Right lobe of liver (tissue), 4 donors: ENCODE measurements around the gene ENGASE.

Experiments used
- POLR2A ChIP-seq: fragments of 450-650 bp; IDR thresholded peaks from one replicate; pipeline ENCODE4 v1.6.1; 2017; ENCODE audit warnings: antibody characterized with exemption, mild to moderate bottlenecking
- TF ChIP-seq, protein P1 (sequence below), 4 donors: fragments of 200-600 bp in 3 of 4; fragments of 450-650 bp in 1 of 4; IDR thresholded peaks; one replicate each; pipeline versions ENCODE4 v1.5.1 to v1.8.0; 2016 to 2022; ENCODE audit warnings: antibody characterized with exemption in 4 of 4, mild to moderate bottlenecking in 2 of 4
- donor health status: DM: no; HTN: no; CAD: no.
- donor health status: DM: no; HTN: no; CAD: no.
- donor health status: DM: no; HTN: yes; CAD: no.

DNA sequence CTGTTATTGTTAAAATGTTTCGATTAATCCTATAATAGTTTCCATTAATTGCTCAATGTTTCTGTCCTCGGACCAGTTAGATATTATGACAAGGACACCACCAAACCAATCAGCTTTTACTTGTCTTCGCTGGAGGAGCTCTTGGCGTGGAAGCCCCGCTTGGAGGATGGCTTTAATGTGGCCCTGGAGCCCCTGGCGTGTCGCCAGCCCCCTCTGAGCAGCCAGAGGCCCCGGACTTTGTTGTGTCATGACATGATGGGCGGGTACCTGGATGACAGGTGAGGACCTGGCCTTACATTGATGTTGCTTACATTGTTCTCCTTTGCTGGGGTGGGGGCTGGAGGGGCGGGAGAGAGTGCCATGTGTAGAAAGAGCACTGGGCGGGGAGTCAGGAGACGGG is 3.0 kb downstream of the ENGASE start:
- TF ChIP-seq, protein P1, sequence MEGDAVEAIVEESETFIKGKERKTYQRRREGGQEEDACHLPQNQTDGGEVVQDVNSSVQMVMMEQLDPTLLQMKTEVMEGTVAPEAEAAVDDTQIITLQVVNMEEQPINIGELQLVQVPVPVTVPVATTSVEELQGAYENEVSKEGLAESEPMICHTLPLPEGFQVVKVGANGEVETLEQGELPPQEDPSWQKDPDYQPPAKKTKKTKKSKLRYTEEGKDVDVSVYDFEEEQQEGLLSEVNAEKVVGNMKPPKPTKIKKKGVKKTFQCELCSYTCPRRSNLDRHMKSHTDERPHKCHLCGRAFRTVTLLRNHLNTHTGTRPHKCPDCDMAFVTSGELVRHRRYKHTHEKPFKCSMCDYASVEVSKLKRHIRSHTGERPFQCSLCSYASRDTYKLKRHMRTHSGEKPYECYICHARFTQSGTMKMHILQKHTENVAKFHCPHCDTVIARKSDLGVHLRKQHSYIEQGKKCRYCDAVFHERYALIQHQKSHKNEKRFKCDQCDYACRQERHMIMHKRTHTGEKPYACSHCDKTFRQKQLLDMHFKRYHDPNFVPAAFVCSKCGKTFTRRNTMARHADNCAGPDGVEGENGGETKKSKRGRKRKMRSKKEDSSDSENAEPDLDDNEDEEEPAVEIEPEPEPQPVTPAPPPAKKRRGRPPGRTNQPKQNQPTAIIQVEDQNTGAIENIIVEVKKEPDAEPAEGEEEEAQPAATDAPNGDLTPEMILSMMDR (IDR thresholded peaks at IDR 0.05), result no peak
- no peak for TF ChIP-seq POLR2A
